ACHN (cell line): ENCODE results near the gene GHRH.

Experiments
- DNase-seq: peaks from one replicate; pipeline ENCODE4 v3.0.0-alpha.2; 2015
- in situ Hi-C: cut with HindIII; loops from 2 replicates; pipeline ENCODE4 v1.10.0; 2017; ENCODE audit warnings: low sequenced_read_pairs, low pct_ligation_motif_present, low pct_unique_long_range_greater_than_20kb

GHRH gene

GRCh38 chr20:37270576-37271420, 9.2 kb upstream of the GHRH start:
- DNase-seq: no peak
- in situ Hi-C loops: no loop called here

GRCh38 chr20:37267667-37268313, 6.2 kb upstream of the GHRH start:
- in situ Hi-C loops: no loop called here
- no peak for DNase-seq

DNA sequence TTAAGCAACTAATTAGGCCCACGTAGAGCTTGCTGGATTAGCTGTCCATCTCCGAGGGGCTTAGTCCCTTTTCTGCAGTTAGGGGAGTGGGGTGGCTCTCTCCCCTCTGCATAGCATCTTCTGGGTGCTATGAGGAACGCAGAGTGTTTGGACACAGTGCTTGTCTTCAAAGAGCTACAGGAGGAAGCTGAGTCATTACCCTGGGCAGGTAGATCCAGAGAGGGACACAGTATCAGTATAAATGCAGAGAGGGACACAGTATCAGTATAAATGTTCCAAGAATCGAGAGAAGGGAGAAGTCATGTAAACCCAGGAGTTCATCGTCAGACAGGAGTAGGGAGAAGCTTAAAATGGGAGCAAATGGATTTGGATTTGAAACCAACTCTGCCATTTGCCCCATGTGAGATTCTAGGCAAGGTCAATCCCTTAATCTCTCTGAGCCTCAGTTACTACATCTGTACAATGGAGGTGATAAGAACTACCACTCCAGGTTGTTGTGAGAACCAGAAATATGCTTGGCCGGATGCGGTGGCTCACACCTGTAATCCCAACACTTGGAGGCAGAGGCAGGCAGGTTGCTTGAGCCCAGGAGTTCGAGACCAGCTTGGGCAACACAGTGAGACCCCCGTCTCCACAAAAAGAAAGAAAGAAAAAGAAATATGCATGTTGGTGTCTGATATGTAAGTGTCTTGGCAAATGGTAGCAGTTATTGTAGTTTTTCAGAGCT, 5.5 kb upstream of the GHRH start:
- no peak for DNase-seq
- in situ Hi-C loops: no loop called here

GRCh38 chr20:37265152-37265551, 3.5 kb upstream of the GHRH start:
- DNase-seq: no peak
- in situ Hi-C loops: no loop called here

DNA sequence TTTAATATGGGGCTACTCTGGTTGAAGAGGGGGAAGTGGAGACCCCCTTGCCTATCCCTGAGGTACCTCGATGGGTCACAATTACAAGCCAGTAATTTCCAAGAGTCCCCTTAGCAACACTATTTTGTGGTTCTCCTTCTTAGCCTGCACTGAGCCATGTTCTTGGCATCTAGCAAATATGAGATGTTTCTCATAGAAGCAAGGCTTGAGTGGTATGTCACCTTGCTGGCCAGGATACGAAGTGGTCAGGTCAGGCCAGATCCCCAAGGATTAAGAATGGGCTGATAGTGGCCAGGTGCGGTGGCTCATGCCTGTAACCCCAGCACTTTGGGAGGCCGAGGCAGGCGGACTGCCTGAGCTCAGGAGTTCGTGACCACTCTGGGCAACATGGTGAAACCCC, 2.1 kb upstream of the GHRH start:
- in situ Hi-C loops: no loop called here

GRCh38 chr20:37262505-37262904, 891 bp upstream of the GHRH start:
- in situ Hi-C loops: no loop called here
- no peak for DNase-seq

More for the DNA sequence above, 2.1 kb upstream of the GHRH start:
- no peak for DNase-seq

GRCh38 chr20:37260923-37261322, 691 bp downstream of the GHRH start:
- in situ Hi-C loops: no loop called here

GRCh38 chr20:37259865-37260264, 1.7 kb downstream of the GHRH start:
- in situ Hi-C loops: no loop called here
- no peak for DNase-seq

More at GRCh38 chr20:37260923-37261322, 691 bp downstream of the GHRH start:
- no peak for DNase-seq

DNA sequence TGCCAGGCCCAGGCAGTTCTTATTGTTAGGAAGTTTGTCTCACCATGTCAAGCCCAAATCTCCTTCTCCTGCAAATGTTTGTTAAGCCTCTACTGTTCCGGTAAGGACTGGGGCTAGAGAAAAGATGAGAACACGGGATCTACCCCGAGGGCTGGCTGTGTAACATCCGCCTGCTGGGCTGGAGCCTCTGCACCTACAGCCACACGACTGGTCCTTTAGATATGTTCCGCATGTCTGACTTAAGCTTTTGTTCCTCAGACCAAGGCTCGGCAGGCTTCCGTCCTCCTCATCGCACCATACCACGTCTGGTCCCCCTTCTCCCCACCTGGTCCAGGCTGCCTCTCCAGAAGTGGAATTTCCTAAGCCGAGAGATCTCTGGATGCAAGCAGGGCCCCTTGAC, 2.6 kb downstream of the GHRH start:
- in situ Hi-C loops: no loop called here
- no peak for DNase-seq

DNA sequence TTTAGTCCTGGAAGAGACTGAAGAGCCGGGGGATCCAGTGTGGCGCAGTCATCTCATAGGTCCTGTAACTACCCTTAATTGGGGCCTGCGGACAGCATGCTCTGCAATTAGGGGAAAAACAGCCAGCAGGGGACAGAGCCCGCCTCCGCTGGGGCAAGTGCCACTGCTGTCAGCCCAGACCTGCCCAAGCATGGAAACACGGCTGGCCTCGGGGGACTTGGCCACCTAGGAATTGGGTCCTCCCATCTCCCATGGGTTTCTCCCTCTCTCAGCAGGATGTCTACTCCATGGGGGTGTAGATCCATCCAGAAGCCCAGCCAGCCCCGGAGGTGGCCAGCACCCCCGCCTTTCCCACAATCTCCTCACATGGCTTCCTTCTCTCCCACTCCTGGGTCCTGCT, 3.6 kb downstream of the GHRH start:
- in situ Hi-C loops: no loop called here
- no peak for DNase-seq

- no peak for DNase-seq
- in situ Hi-C loops: no loop called here
Measured at GRCh38 chr20:37257530-37257929, 4.1 kb downstream of the GHRH start.

DNA sequence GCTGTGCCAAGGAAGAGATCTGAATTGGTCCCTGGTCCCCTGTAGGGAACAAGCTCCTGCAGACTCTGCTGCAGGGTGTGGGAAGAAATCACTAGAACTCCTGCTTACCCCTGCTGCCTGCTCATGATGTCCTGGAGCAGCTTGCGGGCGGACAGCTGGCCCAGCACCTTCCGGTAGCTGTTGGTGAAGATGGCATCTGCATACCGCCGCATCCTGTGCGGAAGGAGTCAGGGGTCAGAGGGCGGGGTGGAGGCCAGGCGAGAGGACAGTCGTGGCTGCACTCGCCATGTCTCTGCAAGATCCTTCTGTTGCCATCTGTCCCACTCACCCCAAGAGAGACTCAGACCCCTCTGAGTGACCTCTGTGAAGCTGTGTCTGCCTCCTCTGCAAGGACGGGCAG, 5.3 kb downstream of the GHRH start:
- no peak for DNase-seq
- in situ Hi-C loops: no loop called here

DNA sequence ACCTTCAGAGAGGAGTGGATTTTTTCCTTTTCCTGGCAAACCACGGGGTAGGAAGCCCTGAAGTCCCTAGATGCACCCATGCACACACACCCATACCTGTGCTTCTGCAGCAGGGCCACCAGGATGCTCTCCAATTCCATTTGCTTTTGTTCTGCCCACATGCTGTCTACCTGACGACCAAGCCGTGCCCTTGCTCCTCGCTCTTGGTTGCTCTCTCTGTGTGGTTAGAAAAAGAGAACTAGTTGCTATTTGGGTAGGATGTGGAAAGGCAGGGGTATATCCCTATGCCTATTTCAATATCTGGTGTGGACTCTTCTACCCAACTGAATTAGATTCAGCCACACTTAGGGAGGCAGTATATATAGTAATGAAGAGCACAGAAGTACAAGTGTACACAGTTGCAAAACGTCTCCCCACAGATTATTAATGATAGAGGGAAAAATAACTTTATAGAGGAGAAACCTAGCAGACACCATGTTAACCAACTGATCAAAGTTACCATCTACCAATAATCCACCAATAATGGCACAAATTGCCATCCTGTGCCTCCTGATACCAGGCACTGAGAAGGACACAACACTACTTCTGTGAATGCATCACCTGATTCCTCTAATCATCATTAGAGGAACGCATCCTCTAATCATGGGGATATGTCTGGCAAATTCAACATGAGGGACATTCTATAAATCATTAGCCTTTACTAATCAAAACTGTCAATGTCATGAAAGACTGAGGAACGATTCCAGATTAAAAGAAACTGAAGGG, 7.3 kb downstream of the GHRH start:
- in situ Hi-C loops: no loop called here
- DNase-seq: no peak

DNA sequence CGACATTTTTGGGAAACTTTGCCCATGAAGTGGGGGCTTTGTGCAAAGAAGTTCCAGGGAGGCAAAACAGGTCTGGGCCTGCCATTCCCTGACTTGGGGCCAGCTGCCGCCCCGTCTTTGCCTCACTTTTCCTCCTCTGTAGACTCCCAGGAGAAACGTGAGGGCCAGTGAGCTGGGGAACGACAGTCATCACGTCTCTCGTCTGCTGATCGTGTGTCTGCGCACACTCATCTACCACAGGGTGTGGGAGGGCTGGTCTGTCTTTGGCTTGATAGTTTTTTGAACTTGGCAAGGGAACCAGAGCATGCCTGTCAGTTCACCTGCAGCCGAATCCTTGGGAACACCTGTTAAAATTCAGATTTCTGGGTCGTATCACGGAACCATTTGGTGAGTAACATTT, 8.5 kb downstream of the GHRH start:
- in situ Hi-C loops: no loop called here
- DNase-seq: no peak

DNA sequence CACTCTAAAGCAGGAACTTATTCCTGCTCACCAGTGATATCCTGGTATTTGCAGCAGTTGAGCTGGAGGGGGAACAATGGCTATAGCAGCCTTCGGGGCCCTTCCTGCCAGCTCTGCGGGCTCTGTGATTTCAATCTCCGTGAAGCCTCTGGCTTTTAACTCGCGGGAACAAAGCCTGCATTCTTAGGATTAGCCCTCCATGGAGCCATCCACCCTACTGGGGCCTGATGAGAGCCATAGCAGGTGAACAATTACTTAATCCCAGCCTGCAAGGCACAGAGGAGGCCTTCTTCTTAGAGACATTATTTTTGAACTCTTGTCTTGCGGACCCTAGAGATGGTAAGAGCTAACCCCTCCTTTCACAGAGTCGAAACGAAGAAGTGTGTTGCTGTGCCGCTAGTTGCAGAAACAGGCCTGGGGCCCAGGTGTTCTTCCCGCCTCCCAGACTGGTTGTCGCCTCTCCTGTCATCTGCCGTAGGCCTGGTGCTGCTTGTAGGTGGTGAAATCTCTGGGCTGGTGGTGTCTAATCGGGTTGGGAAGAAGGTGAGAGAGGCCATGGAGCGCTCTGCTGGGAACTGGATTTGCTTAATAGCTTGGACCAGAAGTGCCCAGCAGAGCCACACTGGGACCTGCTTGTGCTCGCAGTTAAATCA, 9.7 kb downstream of the GHRH start:
- in situ Hi-C loops: no loop called here

DNA sequence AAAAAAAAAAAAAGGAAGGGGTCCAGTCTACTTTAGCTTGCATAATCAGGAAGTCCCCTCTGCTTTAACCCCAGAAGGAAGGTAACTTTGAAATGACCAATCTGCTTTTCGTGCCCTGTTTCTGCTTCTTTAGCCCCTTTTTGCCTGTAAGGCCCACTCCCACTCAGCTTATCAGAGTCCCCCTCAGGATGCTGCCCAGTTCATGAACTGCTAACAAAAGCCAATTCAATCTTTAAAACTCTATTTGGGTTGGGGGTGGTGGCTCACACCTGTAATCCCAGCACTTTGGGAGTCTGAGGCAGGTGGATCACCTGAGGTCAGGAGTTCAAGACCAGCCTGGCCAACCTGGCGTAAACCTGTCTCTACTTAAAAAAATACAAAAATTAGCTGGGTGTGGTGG, 12.3 kb downstream of the GHRH start:
- in situ Hi-C loops: no loop called here

More for the DNA sequence above, 9.7 kb downstream of the GHRH start:
- DNase-seq: no peak

DNA sequence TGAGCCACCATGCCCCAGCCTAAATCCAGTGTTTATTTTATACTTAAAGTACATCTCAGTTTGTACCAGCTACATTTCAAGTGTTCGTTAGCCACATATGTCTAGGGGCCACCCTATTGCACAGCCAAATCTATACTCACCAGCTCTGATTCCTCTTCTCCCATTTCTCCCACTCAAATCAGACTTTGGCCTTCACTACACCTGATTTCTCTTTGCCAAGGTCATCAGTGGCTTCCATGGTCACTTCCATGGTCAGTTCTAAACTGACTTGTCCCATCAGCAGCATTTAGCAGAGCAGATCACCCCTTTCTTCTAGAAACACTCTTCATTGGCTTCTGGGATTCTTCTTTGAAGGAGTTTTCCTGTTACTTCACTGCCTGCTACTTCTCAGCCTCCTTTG, 14.1 kb downstream of the GHRH start:
- no peak for DNase-seq
- in situ Hi-C loops: no loop called here

More for the DNA sequence above, 12.3 kb downstream of the GHRH start:
- DNase-seq: no peak

- in situ Hi-C loops: no loop called here
- no peak for DNase-seq
Measured at GRCh38 chr20:37246736-37247135, 14.9 kb downstream of the GHRH start.
